GM04504 (cell line): ENCODE measurements around the gene ESRRA.
"Not testable (repeated sequence)": the region's sequence is repeated elsewhere in the genome, so short reads cannot be mapped to it uniquely, and the experiment has no call there.

ENCODE experiments used
- DNase-seq: peaks from one replicate; pipeline ENCODE4 v3.0.0-alpha.2; 2012; ENCODE audit warnings: low read depth

ESRRA gene

DNA sequence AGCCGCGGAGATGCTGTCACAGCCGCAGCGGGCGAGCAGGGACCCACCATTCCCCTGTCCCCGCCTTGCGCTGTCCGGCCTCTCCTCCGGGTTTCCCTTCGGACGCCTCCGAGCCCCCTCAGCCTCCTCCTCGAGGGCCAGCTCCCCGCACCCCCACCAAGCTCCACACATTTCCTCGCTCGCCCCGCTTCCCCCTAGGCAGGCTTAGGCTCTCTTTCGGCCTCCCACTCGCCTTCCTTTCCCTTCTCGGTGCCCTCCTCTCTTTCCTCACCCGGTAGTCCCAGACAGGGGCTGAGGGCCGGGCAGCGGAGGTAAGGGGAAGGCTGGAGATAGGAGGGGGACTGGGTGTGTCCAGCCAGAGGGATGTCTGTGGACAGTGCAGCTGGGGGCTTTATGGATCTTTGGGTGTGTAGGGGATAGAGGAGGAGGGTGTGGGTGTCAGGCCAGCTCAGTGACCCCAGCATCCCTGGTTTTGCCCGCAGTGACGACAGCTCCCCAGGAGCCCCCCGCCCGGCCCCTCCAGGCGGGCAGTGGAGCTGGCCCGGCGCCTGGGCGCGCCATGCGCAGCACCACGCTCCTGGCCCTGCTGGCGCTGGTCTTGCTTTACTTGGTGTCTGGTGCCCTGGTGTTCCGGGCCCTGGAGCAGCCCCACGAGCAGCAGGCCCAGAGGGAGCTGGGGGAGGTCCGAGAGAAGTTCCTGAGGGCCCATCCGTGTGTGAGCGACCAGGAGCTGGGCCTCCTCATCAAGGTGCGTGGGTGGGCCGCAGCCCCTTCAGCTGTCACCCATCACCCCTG, 12.7 kb upstream of the ESRRA start:
- DNase-seq, result no peak

DNA sequence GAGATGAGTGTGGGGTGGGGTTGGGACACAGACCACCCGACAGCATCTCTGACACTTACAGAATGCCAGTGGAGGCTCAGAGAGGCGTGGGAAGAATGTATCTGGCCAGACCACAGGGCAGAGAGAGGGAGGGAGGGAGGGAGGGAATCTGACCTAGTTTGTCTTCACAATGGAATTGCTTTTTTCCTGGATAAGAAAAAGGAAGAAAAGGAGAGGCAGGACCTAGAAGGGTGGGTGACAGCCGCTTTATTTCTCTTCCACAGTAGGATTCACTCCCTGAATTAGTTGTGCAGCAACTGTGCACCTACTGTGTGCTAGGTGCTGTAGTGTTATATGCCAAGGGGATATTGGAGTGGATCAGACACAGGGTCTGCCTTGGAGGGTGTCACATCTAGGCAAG, 10.6 kb upstream of the ESRRA start:
- DNase-seq, result no peak

DNA sequence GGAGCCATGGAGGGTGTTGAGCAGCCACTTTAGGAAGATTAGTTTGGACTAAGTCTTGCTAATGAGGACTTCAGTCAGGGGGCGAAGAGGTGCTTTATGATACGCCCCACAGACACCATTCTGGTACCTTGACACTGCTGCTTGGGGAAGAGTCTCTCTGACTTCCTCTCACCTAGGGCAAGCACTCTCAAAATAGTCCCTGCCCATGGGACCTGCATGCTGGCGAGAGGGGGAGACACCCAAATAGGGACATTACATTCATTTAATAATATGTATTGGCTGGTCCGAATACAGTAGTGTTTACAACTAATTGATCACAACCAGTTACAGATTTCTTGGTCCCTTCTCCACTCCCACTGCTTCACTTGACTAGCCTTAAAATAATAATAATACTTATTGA, 9.6 kb upstream of the ESRRA start:
- no peak for DNase-seq

DNA sequence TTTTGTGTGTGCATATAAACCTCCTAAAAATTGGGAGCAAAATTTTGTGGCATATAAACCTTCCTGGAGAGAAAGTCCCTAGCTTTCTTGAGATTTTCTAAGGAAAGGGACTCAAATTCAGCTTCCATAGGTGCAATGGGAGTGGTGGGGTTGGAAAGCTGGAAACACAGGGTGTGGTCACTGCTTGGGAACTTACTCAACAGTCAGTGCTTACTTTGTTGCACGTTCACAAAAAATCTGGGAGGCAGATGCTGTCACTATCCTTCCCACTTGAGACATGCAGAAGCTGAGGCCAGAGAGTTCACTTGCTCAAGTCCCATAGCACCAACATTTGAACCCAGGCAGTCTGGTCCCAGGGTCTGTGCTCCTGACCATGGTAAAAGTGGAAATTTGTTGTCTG, 9.1 kb upstream of the ESRRA start:
- DNase-seq, result no peak

DNA sequence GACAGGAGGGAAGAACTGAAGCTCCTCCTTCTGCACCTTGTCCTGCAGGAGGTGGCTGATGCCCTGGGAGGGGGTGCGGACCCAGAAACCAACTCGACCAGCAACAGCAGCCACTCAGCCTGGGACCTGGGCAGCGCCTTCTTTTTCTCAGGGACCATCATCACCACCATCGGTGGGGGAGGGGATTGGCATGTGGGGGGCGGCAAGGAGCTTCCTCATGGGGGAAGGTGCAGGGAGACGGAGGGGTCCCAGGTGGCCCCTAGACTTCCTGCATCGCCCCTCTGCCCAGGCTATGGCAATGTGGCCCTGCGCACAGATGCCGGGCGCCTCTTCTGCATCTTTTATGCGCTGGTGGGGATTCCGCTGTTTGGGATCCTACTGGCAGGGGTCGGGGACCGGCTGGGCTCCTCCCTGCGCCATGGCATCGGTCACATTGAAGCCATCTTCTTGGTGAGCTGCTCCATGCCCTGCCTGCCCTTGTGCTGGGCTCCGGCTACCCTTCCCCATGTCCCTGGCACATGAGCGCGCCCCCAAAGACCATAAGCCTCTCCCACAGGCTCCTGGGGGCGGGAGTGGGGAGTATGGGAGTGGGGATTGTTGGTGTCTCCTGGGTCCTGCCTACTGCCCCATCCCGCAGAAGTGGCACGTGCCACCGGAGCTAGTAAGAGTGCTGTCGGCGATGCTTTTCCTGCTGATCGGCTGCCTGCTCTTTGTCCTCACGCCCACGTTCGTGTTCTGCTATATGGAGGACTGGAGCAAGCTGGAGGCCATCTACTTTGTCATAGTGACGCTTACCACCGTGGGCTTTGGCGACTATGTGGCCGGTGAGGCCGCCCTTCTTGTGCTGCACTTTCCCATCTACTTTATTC, 8.3 kb upstream of the ESRRA start:
- DNase-seq, result no peak

DNA sequence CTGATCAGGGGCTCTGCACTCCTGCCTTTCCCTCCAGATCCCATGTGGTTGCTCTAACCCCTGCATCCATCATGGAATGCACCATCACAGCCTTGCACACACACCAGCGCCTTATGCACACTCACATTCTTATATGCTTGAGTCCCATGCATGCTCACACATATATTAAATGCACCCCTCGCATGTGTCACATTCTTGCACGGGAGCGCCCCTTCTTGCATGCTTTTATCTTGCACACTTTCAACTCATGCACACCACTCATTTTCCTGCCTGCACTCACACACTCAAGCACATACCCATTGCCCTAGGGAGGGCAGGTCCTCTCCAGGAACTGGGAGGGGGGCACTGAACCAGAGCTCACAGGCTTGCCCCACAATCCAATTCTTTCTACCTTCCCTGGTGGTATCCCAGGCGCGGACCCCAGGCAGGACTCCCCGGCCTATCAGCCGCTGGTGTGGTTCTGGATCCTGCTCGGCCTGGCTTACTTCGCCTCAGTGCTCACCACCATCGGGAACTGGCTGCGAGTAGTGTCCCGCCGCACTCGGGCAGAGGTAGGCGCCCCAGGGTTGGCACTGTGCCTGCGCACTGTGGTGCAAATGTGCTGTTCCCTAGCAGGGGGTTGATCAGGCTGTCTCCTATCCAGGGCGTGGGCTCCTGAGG, 7.5 kb upstream of the ESRRA start:
- no peak for DNase-seq

DNA sequence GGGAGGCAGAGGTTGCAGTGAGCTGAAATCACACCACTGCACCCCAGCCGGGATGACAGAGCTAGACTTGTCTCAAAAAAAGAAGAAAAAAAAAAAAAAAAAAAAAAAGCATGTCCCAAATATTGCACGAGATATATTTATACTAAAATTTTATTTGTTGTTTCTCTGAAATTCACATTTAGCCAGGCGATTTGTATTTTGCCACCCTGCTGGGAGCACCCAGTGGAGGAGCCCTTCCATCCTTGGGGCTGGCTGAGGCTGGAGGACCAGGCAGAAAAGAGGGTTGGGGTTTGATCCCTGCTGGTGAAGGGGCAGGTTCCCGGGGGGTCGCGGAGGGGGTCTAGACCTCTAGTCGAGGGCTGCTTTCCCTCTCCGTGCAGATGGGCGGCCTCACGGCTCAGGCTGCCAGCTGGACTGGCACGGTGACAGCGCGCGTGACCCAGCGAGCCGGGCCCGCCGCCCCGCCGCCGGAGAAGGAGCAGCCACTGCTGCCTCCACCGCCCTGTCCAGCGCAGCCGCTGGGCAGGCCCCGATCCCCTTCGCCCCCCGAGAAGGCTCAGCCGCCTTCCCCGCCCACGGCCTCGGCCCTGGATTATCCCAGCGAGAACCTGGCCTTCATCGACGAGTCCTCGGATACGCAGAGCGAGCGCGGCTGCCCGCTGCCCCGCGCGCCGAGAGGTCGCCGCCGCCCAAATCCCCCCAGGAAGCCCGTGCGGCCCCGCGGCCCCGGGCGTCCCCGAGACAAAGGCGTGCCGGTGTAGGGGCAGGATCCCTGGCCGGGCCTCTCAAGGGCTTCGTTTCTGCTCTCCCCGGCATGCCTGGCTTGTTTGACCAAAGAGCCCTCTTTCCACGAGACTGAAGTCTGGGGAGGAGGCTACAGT, 6.1 kb upstream of the ESRRA start:
- no peak for DNase-seq

DNA sequence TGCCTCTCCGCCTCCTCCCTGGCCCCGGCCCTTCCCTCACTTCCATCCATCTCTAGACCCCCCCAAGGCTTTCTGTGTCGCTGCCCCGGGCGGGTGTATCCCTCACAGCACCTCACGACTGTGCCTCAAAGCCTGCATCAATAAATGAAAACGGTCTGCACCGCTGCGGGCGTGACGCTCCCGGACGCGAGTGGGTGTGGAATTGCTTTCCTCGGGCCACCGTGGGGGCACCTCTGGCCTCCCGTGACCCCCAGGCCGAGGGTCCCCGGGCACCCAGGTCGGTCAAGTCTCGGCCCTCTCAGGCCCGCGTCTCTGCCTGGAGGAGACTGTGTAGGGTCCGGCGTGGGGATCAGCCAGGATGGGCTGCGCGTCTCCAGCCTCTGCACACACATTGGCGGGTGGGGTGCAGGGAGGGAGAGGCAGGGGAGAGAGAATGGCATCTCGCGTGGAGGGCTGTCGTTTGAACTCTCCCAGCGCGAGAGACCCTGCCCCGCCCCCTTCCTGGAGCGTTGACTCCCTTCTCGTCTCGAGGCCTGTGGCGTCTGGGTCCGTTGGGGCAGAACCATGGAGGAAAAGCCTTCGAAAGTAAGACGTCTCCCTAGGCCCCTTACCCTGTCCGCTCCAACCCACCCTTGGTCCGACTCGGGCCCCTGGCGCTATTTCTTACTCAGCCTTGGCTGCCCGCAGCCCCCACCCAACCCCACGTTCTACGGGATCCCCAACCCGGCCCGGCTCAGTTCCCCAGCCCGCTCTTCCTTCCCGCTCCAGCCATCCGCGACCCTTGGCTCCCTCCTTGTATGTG, 5.3 kb upstream of the ESRRA start, which contains the start of gene CATSPERZ:
Gene CATSPERZ (plus strand): TSS at position 512 of the 802 bp plus-strand sequence. CDS start 53 bp downstream, at position 565.
- DNase-seq, result no peak

DNA sequence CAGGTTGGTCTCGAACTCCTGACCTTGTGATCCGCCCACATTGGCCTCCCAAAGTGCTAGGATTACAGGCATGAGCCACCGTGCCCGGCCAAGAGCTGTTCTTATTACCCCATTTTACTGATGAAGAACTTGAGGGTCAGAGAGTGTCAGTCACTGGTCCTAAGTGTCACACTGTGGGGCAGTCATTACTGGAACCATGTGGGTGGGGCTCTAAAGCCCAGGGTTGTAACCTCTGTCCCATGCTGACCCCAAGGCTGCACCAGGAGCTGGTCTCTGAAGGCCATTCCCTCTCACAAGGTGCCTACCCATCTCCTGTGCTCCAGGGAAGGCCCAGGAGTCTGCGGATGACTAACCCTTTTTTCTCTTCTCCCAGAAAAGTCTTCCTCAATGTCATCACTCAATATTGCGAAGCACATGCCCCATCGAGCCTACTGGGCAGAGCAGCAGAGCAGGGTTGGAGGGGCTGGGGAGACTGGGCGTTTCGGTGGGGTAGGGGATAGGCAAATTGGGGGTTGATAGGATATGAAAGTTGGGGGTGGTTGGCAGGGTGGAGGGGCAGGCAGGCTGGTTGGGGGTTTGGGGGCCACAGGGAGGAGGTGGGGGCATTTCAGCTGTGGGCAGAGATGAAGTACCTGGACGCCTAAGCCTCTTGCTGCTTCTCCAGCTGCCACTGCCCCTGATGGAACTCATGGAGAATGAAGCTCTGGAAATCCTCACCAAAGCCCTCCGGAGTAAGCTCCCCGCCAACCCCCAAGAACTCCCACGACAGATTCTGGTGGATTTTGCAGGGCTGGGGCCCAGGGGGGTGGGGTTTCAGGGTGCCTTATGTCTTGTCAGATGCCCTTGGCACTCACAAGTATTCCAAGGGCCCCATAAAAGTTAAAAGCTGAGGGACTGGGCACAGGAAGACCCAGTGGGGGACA, 2.0 kb upstream of the ESRRA start:
- DNase-seq, result no peak

DNA sequence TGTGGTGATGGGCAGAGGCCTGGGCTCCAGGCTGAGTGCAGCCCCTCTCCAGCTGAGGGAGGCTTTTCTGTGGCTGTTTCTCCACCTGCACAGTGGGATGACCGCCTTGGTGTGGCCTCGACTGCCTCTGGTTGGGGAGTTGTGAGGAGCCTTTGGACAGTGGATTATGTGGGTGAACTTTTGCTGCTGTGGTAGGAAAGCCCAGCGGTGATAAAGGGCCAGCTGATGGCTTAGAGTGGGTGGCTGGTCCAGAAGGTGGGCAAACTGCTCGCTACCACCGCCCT, 1.4 kb upstream of the ESRRA start:
- no peak for DNase-seq

DNA sequence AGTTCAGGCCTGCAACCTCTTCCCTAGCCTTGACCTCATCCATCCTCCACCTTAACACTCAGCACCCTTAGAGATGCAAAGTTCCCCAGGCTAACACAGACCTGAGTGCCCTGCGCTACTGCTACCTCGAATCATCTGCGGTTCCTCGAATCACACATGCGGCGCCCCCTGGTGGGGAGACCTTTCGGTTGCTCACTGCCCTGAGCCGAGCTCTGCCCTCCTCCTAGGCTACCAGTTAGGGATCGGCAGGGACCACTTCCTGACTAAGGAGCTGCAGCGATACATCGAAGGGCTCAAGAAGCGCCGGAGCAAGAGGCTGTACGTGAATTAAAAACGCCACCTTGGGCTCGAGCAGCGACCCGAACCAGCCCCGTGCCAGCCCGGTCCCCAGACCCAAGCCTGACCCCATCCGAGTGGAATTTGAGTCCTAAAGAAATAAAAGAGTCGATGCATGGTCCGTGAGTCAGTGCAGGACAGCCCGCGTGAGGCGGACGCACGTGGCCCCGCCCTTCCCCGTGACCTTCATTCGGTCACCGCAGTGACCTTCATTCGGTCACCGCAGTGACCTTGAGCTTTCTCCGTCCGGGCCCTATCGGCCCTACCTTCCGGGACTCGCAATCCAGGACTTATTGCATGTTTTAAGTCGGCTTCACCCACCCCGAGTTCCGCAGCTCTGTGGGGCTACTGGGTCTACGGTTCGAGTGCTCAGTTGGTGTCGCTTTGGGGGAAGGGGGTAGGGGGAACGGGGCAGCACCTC, 830 bp upstream of the ESRRA start:
- peak; percentile 65 for DNase-seq

DNA sequence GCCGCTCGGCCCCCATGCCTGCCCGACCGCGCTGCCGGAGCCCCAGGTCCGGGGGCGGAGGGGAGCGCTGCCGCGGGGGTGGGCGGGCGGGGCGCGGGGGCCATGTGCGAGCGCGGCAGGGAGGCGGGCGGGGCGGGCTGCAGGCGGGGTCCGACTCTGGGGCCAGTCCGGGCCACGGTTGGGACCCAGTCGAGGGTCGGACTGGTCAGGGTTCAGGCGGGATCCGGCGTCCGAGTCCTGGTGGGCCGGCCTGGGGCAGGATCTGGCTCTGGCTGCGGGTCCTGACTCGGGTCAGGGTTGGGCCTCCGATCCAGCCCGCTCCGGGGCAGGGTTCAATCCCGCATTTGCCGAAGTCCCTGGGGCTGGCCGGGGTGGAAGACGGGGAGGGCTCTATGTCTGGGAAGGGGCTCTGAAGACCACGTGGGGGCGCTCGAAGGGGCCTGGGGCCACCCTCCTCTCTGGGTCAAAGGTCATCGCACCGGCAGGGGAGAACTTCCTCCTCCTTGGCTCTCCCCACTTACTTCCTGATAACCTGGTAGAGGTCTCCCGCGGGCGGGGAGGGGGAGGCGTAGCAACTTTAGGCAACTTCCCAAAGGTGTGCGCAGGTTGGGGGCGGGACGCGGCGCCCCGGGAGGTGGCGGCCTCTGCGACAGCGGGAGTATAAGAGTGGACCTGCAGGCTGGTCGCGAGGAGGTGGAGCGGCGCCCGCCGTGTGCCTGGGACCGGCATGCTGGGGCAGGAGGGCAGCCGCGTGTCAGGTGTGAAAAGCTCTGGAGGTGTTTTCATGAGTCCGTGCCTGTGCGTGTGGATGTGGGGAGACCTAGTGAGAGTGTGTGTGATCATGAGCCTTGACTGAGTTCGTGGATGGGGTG, 603 bp downstream of the ESRRA start:
- DNase-seq, result no peak

DNA sequence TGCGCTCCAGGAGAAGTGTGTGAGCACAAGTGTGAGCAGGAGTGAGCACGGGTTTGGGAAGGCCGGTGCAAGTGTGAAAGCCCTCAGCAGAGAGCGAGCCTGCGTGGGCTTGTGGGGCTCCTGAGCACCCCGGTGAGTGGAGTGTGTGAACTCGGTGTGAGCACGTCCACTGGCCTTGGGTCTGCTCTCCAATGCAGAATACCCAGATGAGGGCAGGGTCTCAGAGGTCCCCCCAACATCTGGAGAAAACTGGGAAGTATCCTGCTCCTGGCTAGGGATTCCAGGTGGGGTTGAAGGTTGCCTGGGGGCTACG, 1.2 kb downstream of the ESRRA start:
- no peak for DNase-seq

DNA sequence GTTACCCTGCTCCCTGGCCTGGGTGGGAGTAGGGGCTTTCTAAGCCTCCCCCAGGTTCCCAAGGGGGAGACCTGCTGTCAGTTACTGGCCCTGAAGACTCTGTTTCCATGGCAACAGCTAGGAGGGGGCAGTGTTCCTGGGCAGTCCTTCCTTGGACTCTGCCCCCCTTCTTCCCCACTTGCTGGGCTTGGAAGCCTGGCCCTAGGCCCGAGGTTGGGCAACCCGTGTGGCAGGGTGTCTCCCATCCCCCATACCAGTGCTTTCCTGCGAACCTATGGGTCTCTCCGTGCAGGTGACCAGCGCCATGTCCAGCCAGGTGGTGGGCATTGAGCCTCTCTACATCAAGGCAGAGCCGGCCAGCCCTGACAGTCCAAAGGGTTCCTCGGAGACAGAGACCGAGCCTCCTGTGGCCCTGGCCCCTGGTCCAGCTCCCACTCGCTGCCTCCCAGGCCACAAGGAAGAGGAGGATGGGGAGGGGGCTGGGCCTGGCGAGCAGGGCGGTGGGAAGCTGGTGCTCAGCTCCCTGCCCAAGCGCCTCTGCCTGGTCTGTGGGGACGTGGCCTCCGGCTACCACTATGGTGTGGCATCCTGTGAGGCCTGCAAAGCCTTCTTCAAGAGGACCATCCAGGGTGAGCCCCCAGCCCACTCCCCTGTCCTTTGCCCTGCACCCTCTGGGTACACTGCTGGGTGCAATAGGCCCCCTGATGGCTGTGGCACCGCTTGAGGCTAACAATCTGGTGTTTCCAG, 1.7 kb downstream of the ESRRA start:
- no peak for DNase-seq

DNA sequence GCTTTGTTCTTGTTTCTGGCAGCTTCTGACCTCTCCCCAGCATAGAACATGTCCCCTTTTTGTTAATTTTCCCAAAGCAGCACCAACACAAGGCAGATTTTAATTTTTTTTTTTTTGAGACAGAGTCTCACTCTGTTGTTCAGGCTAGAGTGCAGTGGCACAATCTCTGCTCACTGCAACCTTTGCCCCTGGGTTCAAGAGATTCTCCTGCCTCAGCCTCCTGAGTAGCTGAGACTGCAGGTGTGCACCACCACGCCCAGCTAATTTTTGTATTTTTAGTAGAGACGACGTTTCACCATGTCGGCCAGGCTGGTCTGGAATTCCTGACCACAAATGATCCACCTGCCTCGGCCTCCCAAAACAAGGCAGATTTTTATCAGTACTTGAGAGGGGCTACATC, 2.5 kb downstream of the ESRRA start:
- not testable (repeated sequence) for DNase-seq

DNA sequence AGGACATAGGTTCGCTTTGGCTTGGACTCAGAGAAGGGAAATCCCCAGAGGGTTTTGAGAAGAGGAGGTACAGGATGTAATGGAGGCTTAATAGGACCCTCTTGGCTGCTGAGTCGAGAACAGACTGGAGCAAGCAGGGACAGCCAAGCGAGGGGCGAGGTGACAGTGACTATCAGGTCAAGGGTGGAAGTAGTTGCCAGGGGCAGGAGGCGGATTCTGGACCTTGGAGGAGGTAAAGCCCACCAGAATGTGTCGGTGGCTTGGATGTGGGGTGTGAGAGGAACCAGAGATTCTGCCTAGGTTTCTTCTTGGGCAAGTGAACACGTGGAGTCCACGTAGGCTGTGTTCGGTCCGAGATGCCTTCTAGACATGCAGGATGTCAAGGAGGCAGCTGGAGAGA, 7.6 kb downstream of the ESRRA start:
- DNase-seq, result no peak

DNA sequence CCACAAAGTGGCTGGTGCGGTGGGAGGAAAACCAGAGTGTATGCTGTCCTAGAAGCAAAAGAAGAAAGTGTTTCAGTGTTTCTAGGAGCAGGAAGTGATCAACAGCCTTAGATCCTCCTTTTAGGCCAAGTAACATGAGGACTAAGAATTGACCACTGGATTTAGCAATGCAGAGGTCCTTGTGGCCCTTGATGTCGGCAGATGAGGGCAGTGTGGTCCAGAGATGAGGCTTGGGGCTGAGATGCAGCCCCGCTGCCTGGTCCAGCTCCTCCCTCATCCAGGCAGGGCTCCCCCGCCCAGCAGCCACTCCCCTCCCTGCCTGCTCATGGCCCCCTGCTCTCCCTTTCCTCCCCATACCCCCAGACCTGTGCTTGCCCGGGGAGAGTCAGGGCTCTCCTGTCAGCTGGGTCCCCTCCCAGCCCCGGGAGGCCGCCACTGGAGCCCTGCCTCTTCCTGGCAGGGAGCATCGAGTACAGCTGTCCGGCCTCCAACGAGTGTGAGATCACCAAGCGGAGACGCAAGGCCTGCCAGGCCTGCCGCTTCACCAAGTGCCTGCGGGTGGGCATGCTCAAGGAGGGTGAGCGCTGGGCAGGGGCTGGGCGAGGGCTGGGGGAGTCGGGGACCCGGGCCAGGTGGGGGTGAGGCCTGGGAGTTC, 8.3 kb downstream of the ESRRA start:
- no peak for DNase-seq
